ENCODE data around the gene PRRC2B.

The PRRC2B gene

DNA sequence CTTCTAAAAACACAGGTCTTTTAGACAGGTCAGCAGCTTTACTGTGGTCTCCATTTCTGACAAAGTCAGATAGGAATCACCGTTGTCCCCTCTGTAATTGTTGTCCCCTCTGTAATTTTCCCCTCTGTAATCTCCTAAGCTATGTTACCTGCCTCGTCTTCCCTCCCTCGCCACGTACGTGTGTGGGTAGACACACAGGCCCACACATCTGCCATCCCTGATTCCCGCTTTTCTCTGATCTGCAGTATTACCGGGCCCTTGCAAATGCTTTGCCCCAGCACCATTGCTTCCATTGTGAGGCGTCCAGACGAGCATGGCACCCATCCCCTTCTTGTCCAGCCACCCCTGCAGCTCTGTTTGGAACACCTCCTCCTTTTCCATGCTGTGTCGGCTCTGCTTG lies 63.9 kb downstream of the PRRC2B start:
- no peak overlapping the region for H3K4me3 ChIP-seq (ENCODE audit: low read depth, low read length)
- TF ChIP-seq, protein P1, sequence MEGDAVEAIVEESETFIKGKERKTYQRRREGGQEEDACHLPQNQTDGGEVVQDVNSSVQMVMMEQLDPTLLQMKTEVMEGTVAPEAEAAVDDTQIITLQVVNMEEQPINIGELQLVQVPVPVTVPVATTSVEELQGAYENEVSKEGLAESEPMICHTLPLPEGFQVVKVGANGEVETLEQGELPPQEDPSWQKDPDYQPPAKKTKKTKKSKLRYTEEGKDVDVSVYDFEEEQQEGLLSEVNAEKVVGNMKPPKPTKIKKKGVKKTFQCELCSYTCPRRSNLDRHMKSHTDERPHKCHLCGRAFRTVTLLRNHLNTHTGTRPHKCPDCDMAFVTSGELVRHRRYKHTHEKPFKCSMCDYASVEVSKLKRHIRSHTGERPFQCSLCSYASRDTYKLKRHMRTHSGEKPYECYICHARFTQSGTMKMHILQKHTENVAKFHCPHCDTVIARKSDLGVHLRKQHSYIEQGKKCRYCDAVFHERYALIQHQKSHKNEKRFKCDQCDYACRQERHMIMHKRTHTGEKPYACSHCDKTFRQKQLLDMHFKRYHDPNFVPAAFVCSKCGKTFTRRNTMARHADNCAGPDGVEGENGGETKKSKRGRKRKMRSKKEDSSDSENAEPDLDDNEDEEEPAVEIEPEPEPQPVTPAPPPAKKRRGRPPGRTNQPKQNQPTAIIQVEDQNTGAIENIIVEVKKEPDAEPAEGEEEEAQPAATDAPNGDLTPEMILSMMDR (IDR thresholded peaks at IDR 0.05; ENCODE audit: control insufficient read depth, extremely low read depth, insufficient read depth) = no peak
- no peak for DNase-seq (ENCODE audit: low read depth)

GRCh38 chr9:131459056-131459455 lies 65.2 kb downstream of the PRRC2B start:
- H3K4me3 ChIP-seq (ENCODE audit: low read depth, low read length) = no peak overlapping the region
- TF ChIP-seq, protein P1 (IDR thresholded peaks at IDR 0.05; ENCODE audit: control insufficient read depth, extremely low read depth, insufficient read depth) = no peak
- no peak for DNase-seq (ENCODE audit: low read depth)

- DNase-seq (ENCODE audit: low read depth) = no peak
- TF ChIP-seq, protein P1 (IDR thresholded peaks at IDR 0.05; ENCODE audit: control insufficient read depth, extremely low read depth, insufficient read depth) = no peak
- no peak overlapping the region for H3K4me3 ChIP-seq (ENCODE audit: low read depth, low read length)
These were observed 67.3 kb downstream of the PRRC2B start for GRCh38 chr9:131461166-131461565.

GRCh38 chr9:131464354-131465000 lies 70.6 kb downstream of the PRRC2B start:
- H3K4me3 ChIP-seq (ENCODE audit: low read depth, low read length) = no peak overlapping the region
- TF ChIP-seq, protein P1 (IDR thresholded peaks at IDR 0.05; ENCODE audit: control insufficient read depth, extremely low read depth, insufficient read depth) = no peak
- DNase-seq (ENCODE audit: low read depth) = no peak

- TF ChIP-seq, protein P1 (IDR thresholded peaks at IDR 0.05; ENCODE audit: control insufficient read depth, extremely low read depth, insufficient read depth) = no peak
These were observed 71.5 kb downstream of the PRRC2B start for GRCh38 chr9:131465401-131465800.

GRCh38 chr9:131467214-131467935 lies 73.5 kb downstream of the PRRC2B start:
- TF ChIP-seq, protein P1 (IDR thresholded peaks at IDR 0.05; ENCODE audit: control insufficient read depth, extremely low read depth, insufficient read depth) = no peak
- no peak overlapping the region for H3K4me3 ChIP-seq (ENCODE audit: low read depth, low read length)
- peak; percentile 72 for DNase-seq (ENCODE audit: low read depth)

More at GRCh38 chr9:131465401-131465800, 71.5 kb downstream of the PRRC2B start:
- H3K4me3 ChIP-seq (ENCODE audit: low read depth, low read length) = no peak overlapping the region
- DNase-seq (ENCODE audit: low read depth) = no peak

Data from LNCaP clone FGC (cell line).